LNCaP clone FGC (cell line): ENCODE data around the gene RUFY2.

ENCODE experiments used
- DNase-seq: peaks from one replicate; pipeline ENCODE4 v3.0.0-alpha.2; 2011; ENCODE audit warnings: low read depth
- H3K4me3 ChIP-seq: 2 replicates; pipeline ENCODE4 v1.5.1; 2011; ENCODE audit warnings: mild to moderate bottlenecking, low read depth, low read length, control low read depth
- CTCF ChIP-seq: IDR thresholded peaks from 2 replicates; pipeline ENCODE4 v1.5.1; 2012; ENCODE audit warnings: mild to moderate bottlenecking; ENCODE audit not compliant: control insufficient read depth, insufficient read depth; ENCODE audit errors: extremely low read depth

Gene RUFY2

GRCh38 chr10:68365611-68366010, 41.5 kb downstream of the RUFY2 start:
- H3K4me3 ChIP-seq = no peak overlapping the region
- no peak for TF ChIP-seq CTCF
- no peak for DNase-seq

DNA sequence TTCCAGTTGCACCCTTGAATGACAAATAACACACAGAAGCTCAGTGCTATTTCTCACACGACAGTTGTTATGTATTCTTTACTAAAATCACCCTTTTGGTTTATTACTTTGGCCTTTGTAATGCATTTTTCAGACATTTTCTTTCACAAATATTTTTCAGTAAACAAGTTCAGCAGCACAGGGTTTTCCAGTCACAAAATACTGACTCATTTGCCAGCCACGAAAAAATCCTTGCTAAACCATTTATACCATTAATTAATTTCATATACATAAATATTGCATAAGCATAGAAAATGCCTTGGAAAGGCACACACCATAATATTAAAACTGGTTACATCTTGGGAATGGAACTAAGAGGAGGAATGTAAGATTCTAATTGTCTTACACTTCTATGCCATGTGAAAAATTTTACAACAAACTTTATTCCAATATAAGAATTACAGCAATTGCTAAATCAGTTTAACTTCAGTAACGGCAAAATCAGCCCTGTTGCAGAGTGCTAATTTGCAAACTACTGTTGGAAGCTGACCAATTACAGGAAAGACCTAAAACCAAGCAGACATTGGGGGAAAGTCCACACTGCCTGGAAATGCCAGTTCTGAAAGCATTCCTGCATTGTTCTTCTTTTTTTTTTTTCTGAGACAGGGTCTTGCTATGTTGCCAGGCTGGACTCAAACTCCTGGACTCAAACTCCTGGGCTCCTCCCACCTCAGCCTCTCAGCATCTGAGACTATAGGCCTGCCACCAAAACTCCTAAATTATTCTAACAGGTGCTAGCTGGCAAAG, 42.8 kb downstream of the RUFY2 start:
- no peak for DNase-seq
- no peak for TF ChIP-seq CTCF
- no peak overlapping the region for H3K4me3 ChIP-seq

DNA sequence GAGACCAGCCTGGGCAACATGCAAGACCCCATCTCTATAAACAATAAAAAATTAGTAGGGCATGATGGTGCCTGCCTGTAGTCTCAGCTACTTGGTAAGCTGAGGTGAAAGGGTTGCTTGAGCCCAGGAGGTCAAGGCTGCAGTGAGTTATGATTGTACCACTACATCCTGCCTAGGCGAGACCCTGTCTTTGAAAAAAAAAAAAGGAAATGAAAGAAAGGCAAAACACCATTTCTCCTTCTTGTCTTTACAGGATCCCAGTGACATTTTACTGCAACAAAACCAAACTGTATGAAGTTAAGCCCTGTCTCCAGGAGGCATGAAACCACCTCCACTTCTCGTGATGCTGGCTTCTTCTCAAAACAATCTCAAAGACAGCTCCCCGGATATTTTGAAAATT, 44.5 kb downstream of the RUFY2 start:
- H3K4me3 ChIP-seq = no peak overlapping the region
- TF ChIP-seq CTCF = no peak
- DNase-seq = no peak

DNA sequence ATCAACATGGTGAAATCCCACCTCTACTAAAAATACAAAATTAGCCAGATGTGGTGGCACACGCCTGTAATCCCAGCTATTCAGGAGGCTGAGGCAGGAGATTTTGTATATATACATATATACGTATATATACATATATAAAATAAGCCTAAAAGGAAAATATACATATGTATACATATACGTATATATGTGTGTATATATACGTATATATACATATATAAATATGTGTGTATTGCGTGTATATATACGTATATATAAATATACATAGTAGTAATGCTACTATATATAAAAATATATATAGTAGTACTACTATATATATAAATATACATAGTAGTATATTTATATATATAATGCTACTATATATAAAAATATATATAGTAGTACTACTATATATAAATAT, 47.9 kb downstream of the RUFY2 start:
- no peak for TF ChIP-seq CTCF
- DNase-seq = no peak
- no peak overlapping the region for H3K4me3 ChIP-seq

- no peak overlapping the region for H3K4me3 ChIP-seq
- TF ChIP-seq CTCF = no peak
- DNase-seq = no peak
Measured at GRCh38 chr10:68353537-68353936, 53.5 kb downstream of the RUFY2 start.

DNA sequence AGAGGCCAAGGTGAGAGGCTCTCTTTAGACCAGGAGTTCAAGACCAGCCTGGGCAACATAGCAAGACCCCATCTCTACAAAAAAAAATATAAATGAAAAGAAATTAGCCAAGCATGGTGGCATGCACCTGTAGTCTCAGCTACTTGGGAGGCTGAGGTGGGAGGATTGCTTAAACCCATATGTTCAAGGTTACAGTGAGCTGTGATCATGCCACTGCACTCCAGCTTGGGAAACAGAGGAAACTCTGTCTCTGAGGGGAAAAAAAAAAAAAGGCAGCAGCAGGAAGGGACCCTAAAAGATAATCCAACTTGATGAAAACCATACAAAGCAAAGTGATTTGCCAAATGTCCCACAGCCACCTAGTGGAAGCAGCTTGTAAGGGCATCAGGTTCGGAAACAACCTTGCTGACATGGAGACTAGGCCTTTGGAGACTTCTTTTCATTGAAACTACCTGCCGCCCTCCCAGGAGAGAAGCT, 58.8 kb downstream of the RUFY2 start:
- DNase-seq = no peak
- peak; percentile 62 for TF ChIP-seq CTCF

DNA sequence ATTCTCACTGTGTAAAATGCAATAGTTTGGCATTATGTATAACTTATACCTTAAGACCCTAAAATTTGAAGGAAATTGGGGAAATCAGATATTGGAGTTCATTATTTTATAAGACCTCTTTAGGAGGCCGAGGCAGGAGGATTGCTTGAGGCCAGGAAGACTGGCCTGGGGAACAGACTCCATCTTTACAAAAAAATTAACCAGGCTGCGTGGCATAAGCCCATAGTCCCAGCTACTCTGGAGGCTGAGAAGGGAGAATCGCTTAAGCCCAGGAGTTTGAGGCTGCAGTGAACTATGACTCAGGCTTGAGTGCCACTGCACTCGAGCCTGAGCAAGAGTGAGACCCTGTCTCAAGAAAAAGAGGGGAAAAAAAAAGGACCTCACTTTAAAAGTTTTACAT, 60.3 kb downstream of the RUFY2 start:
- no peak overlapping the region for H3K4me3 ChIP-seq
- no peak for DNase-seq
- no peak for TF ChIP-seq CTCF

More for the DNA sequence above, 58.8 kb downstream of the RUFY2 start:
- H3K4me3 ChIP-seq = no peak overlapping the region
